HFFc6 (cell line): ENCODE data around the gene PDCD6IP. TPM values are rescaled to one million over a fixed set of nuclear protein-coding genes. Genes with fewer than 3 reads are reported as not detected.
"Not testable (repeated sequence)": the region's sequence is repeated elsewhere in the genome, so short reads cannot be mapped to it uniquely, and the experiment has no call there.

ENCODE experiments used
- DNase-seq: peaks from one replicate; pipeline ENCODE4 v3.0.0-alpha.2; 2018
- H3K27ac Mint-ChIP-seq: 2 replicates; pipeline ENCODE4 v1.8.0; 2020; ENCODE audit warnings: mild to moderate bottlenecking, mixed read lengths
- H3K27me3 Mint-ChIP-seq: 2 replicates; pipeline ENCODE4 v1.8.0; 2021; ENCODE audit warnings: mild to moderate bottlenecking, moderate library complexity, mixed read lengths; ENCODE audit not compliant: insufficient read depth
- H3K36me3 Mint-ChIP-seq: 2 replicates; pipeline ENCODE4 v1.8.0; 2021; ENCODE audit warnings: low read depth, mixed read lengths
- H3K4me1 Mint-ChIP-seq: 2 replicates; pipeline ENCODE4 v1.8.0; 2020; ENCODE audit warnings: low read depth, mixed read lengths
- H3K4me3 Mint-ChIP-seq: 2 replicates; pipeline ENCODE4 v1.8.0; 2020; ENCODE audit warnings: mild to moderate bottlenecking, moderate library complexity, mixed read lengths
- H3K9me3 Mint-ChIP-seq: 2 replicates; pipeline ENCODE4 v1.8.0; 2020; ENCODE audit warnings: mild to moderate bottlenecking, mixed read lengths
- total RNA-seq, 6 experiments: library from RNA; stranded (reverse); fragmentation: NEBNext Ultra II Directional; extraction: Animal tissue kit (Norgen Biotek cat#: 25700); gene quantifications; 2 replicates in 1 of 6; 3 replicates in 5 of 6; pipeline ENCODE4 v1.2.3, GENCODE V29; 2021
- TF ChIP-seq, protein P1 (sequence below): fragments of 200-600 bp; sonication (generic); IDR thresholded peaks from 2 replicates; pipeline ENCODE4 v1.5.0; 2021; ENCODE audit warnings: antibody characterized with exemption, mild to moderate bottlenecking

The PDCD6IP gene
- total RNA-seq, 6 experiments from 2014 or later, result 229 to 251 (median 239) TPM

- TF ChIP-seq, protein P1, sequence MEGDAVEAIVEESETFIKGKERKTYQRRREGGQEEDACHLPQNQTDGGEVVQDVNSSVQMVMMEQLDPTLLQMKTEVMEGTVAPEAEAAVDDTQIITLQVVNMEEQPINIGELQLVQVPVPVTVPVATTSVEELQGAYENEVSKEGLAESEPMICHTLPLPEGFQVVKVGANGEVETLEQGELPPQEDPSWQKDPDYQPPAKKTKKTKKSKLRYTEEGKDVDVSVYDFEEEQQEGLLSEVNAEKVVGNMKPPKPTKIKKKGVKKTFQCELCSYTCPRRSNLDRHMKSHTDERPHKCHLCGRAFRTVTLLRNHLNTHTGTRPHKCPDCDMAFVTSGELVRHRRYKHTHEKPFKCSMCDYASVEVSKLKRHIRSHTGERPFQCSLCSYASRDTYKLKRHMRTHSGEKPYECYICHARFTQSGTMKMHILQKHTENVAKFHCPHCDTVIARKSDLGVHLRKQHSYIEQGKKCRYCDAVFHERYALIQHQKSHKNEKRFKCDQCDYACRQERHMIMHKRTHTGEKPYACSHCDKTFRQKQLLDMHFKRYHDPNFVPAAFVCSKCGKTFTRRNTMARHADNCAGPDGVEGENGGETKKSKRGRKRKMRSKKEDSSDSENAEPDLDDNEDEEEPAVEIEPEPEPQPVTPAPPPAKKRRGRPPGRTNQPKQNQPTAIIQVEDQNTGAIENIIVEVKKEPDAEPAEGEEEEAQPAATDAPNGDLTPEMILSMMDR, result no peak
- Mint-ChIP-seq H3K27me3 (no peaks in the 10 kb centered on the region; the same call in 1 of the 2 replicates), H3K36me3 (peaks cover 42% of the 10 kb centered on the region), H3K9me3 (no peaks in the 10 kb centered on the region), H3K4me3 (peak overlapping the region; percentile 49), H3K4me1 (peaks cover 44% of the 10 kb centered on the region), H3K27ac (peak overlapping the region; percentile 84)
- peak; percentile 42 for DNase-seq
Measured at GRCh38 chr3:33855884-33856546, 57.6 kb downstream of the PDCD6IP start.

DNA sequence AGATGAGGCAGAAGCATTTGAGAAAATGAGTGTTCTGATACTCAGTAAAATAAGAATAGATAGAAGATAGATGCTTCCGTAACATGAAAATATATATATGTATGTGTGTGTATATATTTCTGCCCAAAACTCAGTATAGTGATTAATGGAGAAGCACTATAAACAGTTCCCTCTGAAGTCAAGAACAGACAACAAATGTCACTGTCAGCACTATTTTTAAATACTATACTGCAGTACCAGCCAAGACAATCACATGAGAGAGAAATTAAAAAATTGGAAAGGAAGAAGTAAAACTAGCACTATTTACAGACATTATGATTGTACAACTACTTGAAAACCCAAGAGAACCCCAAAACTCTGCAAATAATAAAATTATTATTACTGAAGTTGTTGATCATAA lies 59.3 kb downstream of the PDCD6IP start:
- not testable (repeated sequence) for H3K27me3 Mint-ChIP-seq, H3K4me3 Mint-ChIP-seq, H3K9me3 Mint-ChIP-seq, H3K27ac Mint-ChIP-seq, DNase-seq
- Mint-ChIP-seq H3K4me1 (peaks cover 42% of the 10 kb centered on the region), H3K36me3 (peaks cover 39% of the 10 kb centered on the region)

- Mint-ChIP-seq H3K4me3 (no peak overlapping the region), H3K36me3 (peaks cover 40% of the 10 kb centered on the region), H3K27ac (peak overlapping the region; percentile 45; the same call in 1 of the 2 replicates), H3K9me3 (no peaks in the 10 kb centered on the region), H3K4me1 (peaks cover 42% of the 10 kb centered on the region), H3K27me3 (no peaks in the 10 kb centered on the region; the same call in 1 of the 2 replicates)
- DNase-seq, result peak; percentile 40
- TF ChIP-seq, protein P1, result no peak
Measured at GRCh38 chr3:33858131-33858530, 59.7 kb downstream of the PDCD6IP start.

- no peak for DNase-seq
- Mint-ChIP-seq H3K27ac (no peak overlapping the region), H3K9me3 (no peaks in the 10 kb centered on the region), H3K4me3 (no peak overlapping the region), H3K36me3 (peaks cover 38% of the 10 kb centered on the region), H3K4me1 (peaks cover 23% of the 10 kb centered on the region), H3K27me3 (no peaks in the 10 kb centered on the region; the same call in 1 of the 2 replicates)
- TF ChIP-seq, protein P1, result no peak
Measured at GRCh38 chr3:33860373-33861050, 62.1 kb downstream of the PDCD6IP start.

DNA sequence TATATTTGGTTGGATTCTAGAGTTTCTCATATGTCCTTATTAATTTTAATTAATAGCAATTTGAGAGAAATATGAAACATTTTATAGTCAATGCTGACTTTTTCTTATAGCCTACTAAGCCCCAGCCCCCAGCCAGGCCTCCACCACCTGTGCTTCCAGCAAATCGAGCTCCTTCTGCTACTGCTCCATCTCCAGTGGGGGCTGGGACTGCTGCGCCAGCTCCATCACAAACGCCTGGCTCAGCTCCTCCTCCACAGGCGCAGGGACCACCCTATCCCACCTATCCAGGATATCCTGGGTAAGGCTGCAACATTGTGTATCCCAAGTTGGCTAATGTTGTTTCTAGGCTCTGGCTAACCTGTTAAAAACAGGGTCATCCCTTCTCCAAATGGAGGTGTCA lies 66.7 kb downstream of the PDCD6IP start:
- Mint-ChIP-seq H3K27me3 (no peaks in the 10 kb centered on the region), H3K27ac (no peak overlapping the region), H3K9me3 (no peaks in the 10 kb centered on the region), H3K4me1 (peaks cover 7% of the 10 kb centered on the region), H3K36me3 (peaks cover 15% of the 10 kb centered on the region; the same call in 1 of the 2 replicates), H3K4me3 (no peak overlapping the region)
- TF ChIP-seq, protein P1, result no peak
- DNase-seq, result no peak

DNA sequence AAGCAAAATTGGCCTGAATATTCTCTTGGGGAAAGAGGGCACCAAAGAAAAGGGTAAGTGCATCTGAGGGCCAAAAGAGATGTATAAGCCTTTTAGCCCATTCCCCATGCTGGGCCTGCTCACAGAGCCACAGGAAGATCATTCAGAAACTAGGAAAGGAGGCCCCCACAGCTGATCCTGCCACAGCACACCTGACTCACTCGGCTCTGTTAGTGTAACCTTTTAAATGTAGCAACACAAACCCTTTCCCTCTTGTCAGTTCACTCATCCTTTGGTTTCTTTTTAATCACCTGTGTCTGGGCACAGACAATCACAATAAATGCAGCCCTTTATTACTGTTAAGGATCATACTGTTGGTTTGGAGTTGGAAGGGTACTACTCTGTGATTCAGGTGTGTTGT lies 69.9 kb downstream of the PDCD6IP start:
- Mint-ChIP-seq H3K9me3 (no peaks in the 10 kb centered on the region), H3K27ac (no peak overlapping the region), H3K4me3 (no peak overlapping the region), H3K27me3 (no peaks in the 10 kb centered on the region), H3K4me1 (peaks cover 7% of the 10 kb centered on the region), H3K36me3 (peaks cover 7% of the 10 kb centered on the region; the same call in 1 of the 2 replicates)
- TF ChIP-seq, protein P1, result no peak
- DNase-seq, result no peak
